ENCODE results near the gene KCTD5.
"Not testable (repeated sequence)": the region's sequence is repeated elsewhere in the genome, so short reads cannot be mapped to it uniquely, and the experiment has no call there.

DNA sequence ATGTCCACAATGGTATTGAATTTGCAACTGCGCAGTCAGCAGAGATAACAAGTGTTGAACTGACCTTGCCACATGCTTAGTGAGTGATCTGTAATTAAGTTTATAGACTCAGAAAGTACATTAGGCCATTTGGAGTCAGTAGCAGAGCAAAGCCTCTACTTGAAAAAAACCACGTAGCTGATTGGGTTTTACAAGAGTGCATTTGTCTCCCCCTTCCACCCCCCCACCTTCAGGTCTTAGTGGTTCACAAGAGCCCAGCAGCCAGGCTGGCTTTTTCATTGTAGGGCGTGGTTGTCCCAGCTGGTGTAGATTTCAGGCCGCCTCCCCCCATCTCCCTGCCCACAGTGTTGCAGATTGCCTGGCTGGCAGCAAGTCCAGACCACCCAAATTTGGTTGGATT is 2.4 kb upstream of the KCTD5 start:
- TF ChIP-seq POLR2A (IDR thresholded peaks at IDR 0.05; ENCODE audit: low read length); GATA1 (IDR thresholded peaks at IDR 0.05; ENCODE audit: low read depth, low read length): not testable (repeated sequence)
